MCF 10A (cell line): ENCODE data around the gene ARHGEF7. TPM values are rescaled to one million over a fixed set of nuclear protein-coding genes. Genes with fewer than 3 reads are reported as not detected.

ENCODE experiments used
- BruUV-seq: library from RNA; stranded (reverse); fragments of 400-500 nt; replicated peaks from 2 replicates; lab custom pipeline; 2021; lab: Mats Ljungman, UMichigan
- CTCF ChIA-PET: fragments of 300-600 bp; sonication (Branson Sonifier 250); formaldehyde crosslinking; extraction: SDS; loops from one replicate; lab custom pipeline; 2021; ENCODE audit warnings: antibody characterized with exemption, inconsistent platforms; lab: Yijun Ruan, JAX
- POLR2A ChIA-PET: fragments of 300-600, 350-650 bp; sonication (Branson Sonifier 250); formaldehyde crosslinking; extraction: SDS; loops from one replicate; lab custom pipeline; 2020; ENCODE audit warnings: antibody characterized with exemption, inconsistent platforms; lab: Yijun Ruan, JAX
- DNase-seq: peaks from one replicate; pipeline ENCODE4 v3.0.0-alpha.2; 2018; ENCODE audit not compliant: unreplicated experiment
- H3K27ac Mint-ChIP-seq: one replicate; pipeline ENCODE4 v1.8.0; 2022; ENCODE audit warnings: mild to moderate bottlenecking, low read depth, mixed read lengths; ENCODE audit not compliant: unreplicated experiment
- H3K27me3 Mint-ChIP-seq: one replicate; pipeline ENCODE4 v1.8.0; 2022; ENCODE audit warnings: mixed read lengths; ENCODE audit not compliant: insufficient read depth, unreplicated experiment
- H3K36me3 Mint-ChIP-seq: one replicate; pipeline ENCODE4 v1.8.0; 2022; ENCODE audit warnings: mild to moderate bottlenecking, moderate library complexity, mixed read lengths; ENCODE audit not compliant: insufficient read depth, unreplicated experiment
- H3K4me1 Mint-ChIP-seq: one replicate; pipeline ENCODE4 v1.8.0; 2022; ENCODE audit warnings: mixed read lengths; ENCODE audit not compliant: insufficient read depth, unreplicated experiment
- H3K4me3 Mint-ChIP-seq: one replicate; pipeline ENCODE4 v1.8.0; 2022; ENCODE audit warnings: mild to moderate bottlenecking, moderate library complexity, mixed read lengths; ENCODE audit not compliant: unreplicated experiment
- H3K9me3 Mint-ChIP-seq: one replicate; pipeline ENCODE4 v1.8.0; 2022; ENCODE audit warnings: mixed read lengths; ENCODE audit not compliant: unreplicated experiment
- CTCF ChIP-seq: fragments of 200-600 bp; IDR thresholded peaks from one replicate; pipeline ENCODE4 v1.8.0; 2022; ENCODE audit warnings: antibody characterized with exemption, mild to moderate bottlenecking; ENCODE audit not compliant: unreplicated experiment
- intact Hi-C: fragments of 100-400 bp; cut with micrococcal nuclease; formaldehyde crosslinking; loops from 2 replicates; pipeline ENCODE4 v1.14.1; 2022
- total RNA-seq: library from RNA; stranded (reverse); gene quantifications from 2 replicates; pipeline ENCODE4 v1.2.3, GENCODE V29; 2022

Gene ARHGEF7
- total RNA-seq, 1 experiment from 2014 or later = 43.5 TPM

GRCh38 chr13:111210544-111211469 lies 95.7 kb downstream of the ARHGEF7 start:
- H3K4me1 Mint-ChIP-seq = peaks cover 26% of the 10 kb centered on the region
- peak overlapping the region; percentile 28 for H3K27ac Mint-ChIP-seq
- H3K9me3 Mint-ChIP-seq = no peaks in the 10 kb centered on the region
- peaks cover 19% of the 10 kb centered on the region for H3K36me3 Mint-ChIP-seq
- no peaks in the 10 kb centered on the region for H3K27me3 Mint-ChIP-seq
- TSS peak; percentile 6 for BruUV-seq
- no peak for TF ChIP-seq CTCF
- CTCF ChIA-PET = interaction anchor here (0.6 to 4.1 kb wide), 4 partner anchors 13 to 989 kb away, joined by 3 to 22 read pairs (median 4); no protein-coding TSS in a partner anchor
- intact Hi-C loops = no loop called here
- POLR2A ChIA-PET = interaction anchor here (1.8 kb wide), 1 partner anchor 8 kb away, joined by 5 read pairs; no protein-coding TSS in a partner anchor
- peak; percentile 23 for DNase-seq
- no peak overlapping the region for H3K4me3 Mint-ChIP-seq

- Mint-ChIP-seq H3K4me1 (peaks cover 27% of the 10 kb centered on the region), H3K9me3 (no peaks in the 10 kb centered on the region), H3K36me3 (peaks cover 15% of the 10 kb centered on the region), H3K4me3 (no peak overlapping the region), H3K27me3 (no peaks in the 10 kb centered on the region), H3K27ac (no peak overlapping the region)
- ChIA-PET POLR2A (interaction anchor here (0.6 to 1.8 kb wide), 3 partner anchors 10 to 200 kb away, joined by 3 to 5 read pairs (median 3); no protein-coding TSS in a partner anchor), CTCF (interaction anchor here (0.7 to 4.1 kb wide), 5 partner anchors 12 to 990 kb away, joined by 3 to 22 read pairs (median 5); no protein-coding TSS in a partner anchor)
- TF ChIP-seq CTCF = no peak
- intact Hi-C loops = no loop called here
- BruUV-seq = no TSS peak
- DNase-seq = no peak
Observed at GRCh38 chr13:111211789-111212516, 96.8 kb downstream of the ARHGEF7 start.

- Mint-ChIP-seq H3K36me3 (peaks cover 12% of the 10 kb centered on the region), H3K4me1 (peaks cover 27% of the 10 kb centered on the region), H3K9me3 (no peaks in the 10 kb centered on the region), H3K4me3 (no peak overlapping the region), H3K27ac (no peak overlapping the region), H3K27me3 (no peaks in the 10 kb centered on the region)
- BruUV-seq = no TSS peak
- intact Hi-C loops = no loop called here
- DNase-seq = no peak
- ChIA-PET POLR2A (interaction anchor here (0.6 to 1.8 kb wide), 2 partner anchors 10 to 15 kb away, joined by 3 to 5 read pairs; no protein-coding TSS in a partner anchor), CTCF (interaction anchor here (0.7 to 4.1 kb wide), 2 partner anchors 143 to 145 kb away, joined by 3 to 22 read pairs; no protein-coding TSS in a partner anchor)
- TF ChIP-seq CTCF = no peak
Observed at GRCh38 chr13:111212517-111212873, 97.4 kb downstream of the ARHGEF7 start.
